Measurements from ENCODE around the gene GPC3.
"Not testable (repeated sequence)": the region's sequence is repeated elsewhere in the genome, so short reads cannot be mapped to it uniquely, and the experiment has no call there.

GPC3 gene

DNA sequence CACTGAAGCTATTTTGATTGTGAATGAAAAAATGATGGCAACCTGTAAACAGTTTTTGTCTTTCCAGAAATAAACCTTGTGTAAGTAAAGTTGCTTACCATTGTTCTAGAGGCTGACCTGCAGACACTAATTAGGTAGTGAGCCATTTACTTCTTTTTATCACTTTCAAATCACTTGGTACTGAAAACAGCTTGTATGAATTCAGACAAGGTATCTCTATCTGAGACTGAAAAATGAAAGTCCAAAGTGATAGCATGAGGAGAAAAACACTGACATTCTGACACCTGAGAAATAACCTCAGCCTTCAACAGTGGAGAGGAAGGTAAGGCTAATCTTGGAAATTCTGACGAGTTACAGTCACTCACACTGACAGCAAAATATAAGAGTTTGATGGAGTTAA lies 238.8 kb downstream of the GPC3 start:
- no peak for DNase-seq

DNA sequence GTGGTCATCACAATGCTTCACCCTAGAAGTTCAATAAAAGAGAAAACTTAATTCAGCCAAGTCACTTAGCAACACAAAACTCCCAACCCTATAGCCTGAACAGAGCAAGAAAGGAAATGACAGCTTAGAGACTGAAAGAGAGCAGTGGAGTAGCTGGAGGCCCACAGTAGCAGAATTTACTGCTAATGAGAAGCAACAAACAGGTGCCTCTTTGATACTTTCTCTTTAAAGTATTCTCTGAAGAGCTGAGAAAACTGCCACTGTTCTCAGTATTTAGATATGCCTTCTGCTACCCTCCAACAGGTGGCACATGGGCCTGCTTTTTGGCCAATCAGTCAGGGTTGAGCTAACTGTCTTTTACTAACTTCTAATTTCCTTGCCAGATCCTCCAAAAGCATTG lies 240.0 kb downstream of the GPC3 start:
- no peak for DNase-seq

- no peak for DNase-seq
Observed at GRCh38 chrX:133742602-133743305, 242.6 kb downstream of the GPC3 start.

DNA sequence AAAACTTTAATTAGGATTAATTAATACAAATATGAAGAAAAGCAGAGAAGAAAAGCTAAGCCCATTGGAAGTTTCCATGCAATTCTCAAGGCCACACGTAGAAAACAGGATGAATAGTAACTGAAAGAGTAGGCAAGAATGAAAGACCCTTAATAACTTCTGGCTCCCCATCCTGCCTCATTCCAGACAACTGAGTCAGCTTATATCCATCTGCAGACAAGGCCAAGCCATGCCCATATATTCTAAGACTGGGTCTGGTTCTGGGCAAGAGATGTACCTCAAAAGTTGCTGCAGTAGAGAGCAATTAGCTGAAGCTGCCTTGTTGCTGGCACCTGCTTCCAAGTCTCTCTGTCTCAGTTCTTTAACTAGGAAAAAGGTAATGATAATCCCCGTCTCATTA lies 244.1 kb downstream of the GPC3 start:
- no peak for DNase-seq

- DNase-seq: no peak
Observed at GRCh38 chrX:133726642-133727041, 258.8 kb downstream of the GPC3 start.

DNA sequence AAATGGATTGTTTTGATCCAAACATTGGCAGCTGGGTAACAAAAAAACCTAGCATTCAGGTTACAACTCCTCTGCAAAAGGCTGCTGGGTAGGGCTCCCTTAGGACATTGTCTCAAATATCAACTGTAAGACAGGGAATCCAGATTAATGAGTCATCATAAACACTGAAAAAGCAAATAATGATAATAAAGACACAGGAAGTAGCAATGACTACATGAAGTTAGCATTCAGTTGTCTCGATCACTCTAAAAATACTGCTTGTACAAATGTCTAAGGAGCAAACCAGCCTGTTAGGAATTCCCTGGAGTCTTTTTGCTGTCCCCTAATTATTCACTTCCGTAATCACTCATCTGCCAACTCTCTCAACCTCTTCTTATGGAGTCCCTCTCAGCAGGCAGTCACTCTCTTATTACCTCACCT lies 259.2 kb downstream of the GPC3 start:
- DNase-seq: no peak

DNA sequence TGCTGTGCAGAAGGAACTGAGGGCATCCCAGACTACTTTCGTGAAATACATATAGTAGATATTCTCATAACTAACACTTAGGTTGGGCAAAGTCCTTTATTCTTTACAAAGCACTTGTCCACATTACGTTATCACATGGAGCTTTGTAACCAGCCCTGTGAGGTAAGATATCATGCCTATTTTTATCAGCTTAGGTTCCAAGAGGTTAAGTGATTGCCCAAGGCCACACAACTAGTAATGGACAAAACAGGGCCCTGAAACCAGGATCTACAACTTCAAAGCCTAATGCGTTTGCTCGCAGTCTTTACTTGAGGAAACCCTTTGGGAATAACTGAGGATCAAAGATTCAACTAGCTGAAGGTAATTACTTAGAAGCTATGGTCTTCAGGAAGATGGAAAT lies 261.5 kb downstream of the GPC3 start:
- no peak for DNase-seq

DNA sequence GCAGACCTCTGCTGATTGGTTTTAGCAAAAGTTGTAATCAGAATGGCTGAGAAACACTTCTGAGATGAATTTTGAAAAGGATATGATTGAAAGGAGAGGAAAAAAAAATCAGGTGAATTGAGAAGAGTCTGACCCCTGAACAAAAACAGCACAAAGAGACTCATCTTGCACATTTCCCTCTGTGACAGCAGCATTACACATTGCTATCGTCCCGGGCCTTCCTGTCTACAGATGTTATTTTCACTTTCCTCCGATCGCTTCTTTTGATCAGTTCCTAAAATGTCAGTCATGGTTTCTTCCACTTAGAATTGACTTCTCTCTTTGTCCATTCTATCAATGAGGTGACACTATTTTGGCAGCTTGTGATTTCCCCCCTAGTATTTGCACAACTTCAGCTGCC lies 262.6 kb downstream of the GPC3 start:
- DNase-seq: no peak

- not testable (repeated sequence) for DNase-seq
Observed at GRCh38 chrX:133720269-133720668, 265.1 kb downstream of the GPC3 start.

DNA sequence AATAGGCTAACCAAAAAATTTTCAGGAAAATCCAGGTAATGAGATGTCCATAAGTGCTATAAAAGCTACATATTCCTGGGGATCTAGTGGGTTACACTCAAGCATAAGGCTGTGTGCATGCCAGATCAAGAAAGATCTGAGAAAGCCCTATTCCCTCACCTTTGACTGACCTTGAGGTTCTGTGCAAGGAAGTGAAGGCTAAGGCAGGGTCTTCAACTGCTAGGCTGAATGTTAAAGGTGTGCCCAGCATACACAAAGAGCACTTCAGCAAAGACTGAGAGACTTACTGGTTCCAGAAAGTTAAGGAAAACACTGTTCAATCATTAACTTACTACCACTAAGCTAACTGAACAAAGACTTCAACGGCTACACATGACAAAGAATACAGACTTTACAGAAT lies 269.7 kb downstream of the GPC3 start:
- no peak for DNase-seq

GRCh38 chrX:133709501-133709900 lies 275.9 kb downstream of the GPC3 start:
- DNase-seq: no peak

GRCh38 chrX:133706890-133707289 lies 278.5 kb downstream of the GPC3 start:
- DNase-seq: no peak

- no peak for DNase-seq
Observed at GRCh38 chrX:133702230-133702629, 283.2 kb downstream of the GPC3 start.

- DNase-seq: no peak
Observed at GRCh38 chrX:133699023-133699728, 286.2 kb downstream of the GPC3 start.

DNA sequence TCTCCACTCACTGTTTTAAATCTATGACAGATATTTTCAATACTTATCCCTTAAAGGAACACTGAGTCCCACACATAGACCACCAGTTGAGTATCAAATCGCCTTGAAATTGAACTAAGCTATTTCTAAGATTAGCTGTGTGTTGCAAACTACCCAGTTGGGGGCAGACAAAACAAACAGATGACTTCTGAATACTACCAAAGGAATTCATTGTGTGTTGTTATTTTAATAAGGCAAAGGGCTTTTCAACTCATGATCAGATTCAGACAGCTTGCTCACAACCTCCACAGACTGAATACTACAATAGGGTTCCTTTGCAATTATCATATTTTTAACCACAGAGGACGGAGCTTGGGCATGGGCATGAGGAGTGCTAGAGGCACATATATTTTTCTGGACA lies 287.1 kb downstream of the GPC3 start:
- DNase-seq: no peak

DNA sequence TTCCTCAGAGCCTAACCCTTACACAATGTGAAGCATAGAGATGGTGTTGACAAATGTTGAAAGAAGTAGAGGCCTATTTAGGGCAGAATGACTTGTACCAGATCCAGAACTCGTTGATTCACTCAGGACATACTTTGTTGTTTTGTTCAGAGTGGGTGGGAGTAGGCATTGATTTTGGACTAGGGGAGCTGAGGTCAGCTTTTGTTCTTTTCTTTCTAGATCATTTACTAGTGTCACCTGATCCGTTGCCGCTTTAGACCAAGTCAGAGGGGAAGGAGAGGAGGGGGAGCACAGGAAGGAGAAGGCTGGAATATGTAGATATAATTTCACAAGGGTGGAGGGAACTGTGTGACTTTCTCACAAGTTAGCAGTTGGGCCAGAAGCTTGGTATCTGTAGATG lies 287.7 kb downstream of the GPC3 start:
- DNase-seq: no peak

DNA sequence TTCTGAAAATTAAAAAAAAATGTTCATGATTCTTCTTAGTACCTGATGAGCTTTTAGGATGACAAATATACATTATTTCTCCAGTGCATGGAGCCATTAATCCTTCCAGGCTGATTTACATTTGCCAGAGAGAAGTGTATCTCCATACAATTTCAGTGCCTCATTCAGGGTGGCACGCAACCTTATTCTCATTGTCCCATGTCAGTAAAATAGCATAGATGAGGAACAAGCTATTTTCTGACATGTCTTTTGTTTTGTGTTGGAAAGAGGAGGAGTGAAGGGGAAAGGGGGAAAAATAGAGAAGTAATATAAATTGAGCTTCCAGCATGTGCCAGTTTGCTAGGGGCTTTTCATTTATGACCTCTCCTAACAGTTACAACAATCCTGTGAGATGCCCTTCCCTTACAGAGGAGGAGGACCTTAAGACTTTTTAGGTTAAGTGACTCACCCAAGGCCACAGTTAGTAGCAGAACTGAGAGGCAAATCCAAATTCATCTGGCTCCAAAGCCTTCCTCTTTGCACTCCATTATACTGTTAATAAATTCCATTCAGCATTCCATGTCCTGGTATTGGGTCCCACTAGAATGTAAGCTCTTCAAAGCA lies 295.3 kb downstream of the GPC3 start:
- no peak for DNase-seq

- DNase-seq: no peak
Observed at GRCh38 chrX:133685822-133686221, 299.6 kb downstream of the GPC3 start.

DNA sequence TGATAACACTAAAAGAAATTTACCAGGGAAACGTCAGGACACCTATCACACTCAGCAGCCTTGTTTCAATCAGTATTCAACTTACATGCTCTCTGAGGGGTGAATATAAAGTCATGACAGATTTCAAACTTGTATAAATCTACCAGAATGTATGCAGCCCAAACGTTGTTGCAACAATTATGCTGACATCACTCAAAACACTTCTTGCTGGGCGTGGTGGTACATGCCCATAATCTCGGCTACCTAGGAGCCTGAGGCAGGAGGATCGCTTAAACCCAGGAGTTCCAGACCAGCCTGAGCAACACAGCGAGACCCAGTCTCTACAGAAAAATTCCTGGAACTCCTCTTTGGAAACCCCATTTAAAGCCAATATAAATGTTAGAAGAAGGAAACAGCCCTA lies 303.5 kb downstream of the GPC3 start:
- DNase-seq: no peak

DNA sequence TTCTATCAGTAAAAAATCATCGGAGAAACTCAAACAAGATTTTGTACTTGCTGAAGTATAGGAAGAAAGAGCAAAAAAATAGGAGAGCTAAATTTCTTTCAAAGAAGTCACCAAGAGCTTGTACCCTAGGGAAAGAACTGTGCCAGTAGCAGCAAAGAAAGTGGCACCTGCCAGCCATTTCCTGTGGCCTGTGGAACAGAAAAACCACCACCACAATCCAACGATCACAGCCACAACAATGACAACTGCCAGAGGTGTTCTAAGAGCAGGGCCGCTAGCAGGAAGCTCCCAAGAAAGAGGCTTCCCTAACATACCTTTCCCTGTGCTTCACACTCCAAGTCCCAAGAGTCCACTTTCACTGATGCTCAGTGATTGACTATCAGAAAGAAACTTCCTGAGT lies 304.0 kb downstream of the GPC3 start:
- DNase-seq: no peak

GRCh38 chrX:133677123-133678063 lies 308.0 kb downstream of the GPC3 start:
- DNase-seq: no peak

GRCh38 chrX:133676344-133677122 lies 308.9 kb downstream of the GPC3 start:
- no peak for DNase-seq

Data from activated CD4-positive, alpha-beta T cell treated with anti-CD3 and anti-CD28 coated beads, Interleukin-2, amount 50 U/mL, for 48 hours (primary cell).